GM19240 (cell line): Measurements from ENCODE around the gene SERPINB11.
"Not testable (repeated sequence)": the region's sequence is repeated elsewhere in the genome, so short reads cannot be mapped to it uniquely, and the experiment has no call there.

Source experiments
- DNase-seq: peaks from one replicate; pipeline ENCODE4 v3.0.0; 2011; ENCODE audit warnings: low spot score; ENCODE audit not compliant: insufficient read length

Gene SERPINB11

GRCh38 chr18:63725682-63726480 is 23.1 kb downstream of the SERPINB11 start:
- no peak for DNase-seq

GRCh38 chr18:63730773-63731172 is 28.0 kb downstream of the SERPINB11 start:
- no peak for DNase-seq

GRCh38 chr18:63731215-63731614 is 28.5 kb downstream of the SERPINB11 start:
- DNase-seq = no peak

- no peak for DNase-seq
These were observed 34.1 kb downstream of the SERPINB11 start for GRCh38 chr18:63736876-63737275.

- no peak for DNase-seq
These were observed 39.0 kb downstream of the SERPINB11 start for GRCh38 chr18:63741769-63742168.

GRCh38 chr18:63747006-63747405 is 44.2 kb downstream of the SERPINB11 start:
- DNase-seq = no peak

GRCh38 chr18:63749489-63749888 is 46.7 kb downstream of the SERPINB11 start:
- no peak for DNase-seq

GRCh38 chr18:63752636-63753035 is 49.9 kb downstream of the SERPINB11 start:
- DNase-seq = no peak

GRCh38 chr18:63753676-63754075 is 50.9 kb downstream of the SERPINB11 start:
- DNase-seq = no peak

GRCh38 chr18:63757541-63757940 is 54.8 kb downstream of the SERPINB11 start:
- no peak for DNase-seq

- DNase-seq = no peak
These were observed 56.0 kb downstream of the SERPINB11 start for GRCh38 chr18:63758615-63759240.

GRCh38 chr18:63759786-63760185 is 57.0 kb downstream of the SERPINB11 start:
- DNase-seq = not testable (repeated sequence)

- no peak for DNase-seq
These were observed 59.8 kb downstream of the SERPINB11 start for GRCh38 chr18:63762518-63762917.

GRCh38 chr18:63763831-63764600 is 61.3 kb downstream of the SERPINB11 start:
- no peak for DNase-seq

- no peak for DNase-seq
These were observed 63.1 kb downstream of the SERPINB11 start for GRCh38 chr18:63765837-63766236.
